Measurements from ENCODE around the gene MAT1A.

- TF ChIP-seq CTCF (conservative IDR thresholded peaks at IDR 0.05) (no peak), ZFX (IDR thresholded peaks at IDR 0.05) (no peak)
These were observed 30.0 kb downstream of the MAT1A start for GRCh38 chr10:80259405-80259871.

Measured in C4-2B (cell line).